ENCODE measurements around the gene NBEAL2.

NBEAL2 gene

DNA sequence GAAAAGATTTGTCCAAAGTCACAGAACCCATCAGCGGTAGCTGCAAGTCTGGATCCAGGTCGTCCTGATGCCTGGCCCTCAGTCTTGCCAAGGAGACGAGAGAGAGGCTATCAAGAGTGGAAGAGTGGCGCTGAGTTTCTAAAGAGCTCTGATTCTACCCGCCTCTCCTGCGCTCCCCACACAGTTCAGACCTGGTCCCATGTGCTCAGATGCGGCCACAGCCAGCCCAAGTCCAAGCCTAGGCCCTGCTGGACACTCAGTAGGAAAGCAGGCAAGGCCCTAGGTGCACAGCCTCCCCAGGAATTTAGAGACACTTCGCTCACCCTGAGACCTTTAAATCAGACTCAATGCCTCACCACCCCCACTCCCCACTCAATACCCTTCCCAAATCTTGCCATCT lies 35.3 kb upstream of the NBEAL2 start:
- DNase-seq (ENCODE audit: low read depth in 4 of 4, low spot score in 1 of 4), result no peak

DNA sequence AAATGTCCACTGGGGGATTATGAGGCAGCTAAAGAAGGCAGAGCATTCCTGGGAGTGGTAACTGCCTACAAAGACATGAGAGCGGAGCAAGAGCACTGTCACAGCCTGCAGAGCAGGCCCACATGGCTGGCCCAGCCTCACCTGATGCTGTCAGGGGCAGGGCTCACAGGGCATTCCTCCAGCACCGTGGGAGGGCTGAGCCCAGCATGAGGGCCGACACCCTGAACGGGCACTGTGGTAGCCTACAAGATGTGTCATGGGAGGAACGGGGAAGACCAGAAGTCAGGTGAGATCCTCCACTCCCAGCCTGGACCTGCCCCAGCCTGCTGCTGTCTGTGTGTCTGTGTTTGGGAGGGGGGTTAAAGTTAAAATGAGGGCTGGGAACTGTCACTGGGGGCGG lies 33.0 kb upstream of the NBEAL2 start:
- DNase-seq (ENCODE audit: low read depth in 4 of 4, low spot score in 1 of 4), result no peak

DNA sequence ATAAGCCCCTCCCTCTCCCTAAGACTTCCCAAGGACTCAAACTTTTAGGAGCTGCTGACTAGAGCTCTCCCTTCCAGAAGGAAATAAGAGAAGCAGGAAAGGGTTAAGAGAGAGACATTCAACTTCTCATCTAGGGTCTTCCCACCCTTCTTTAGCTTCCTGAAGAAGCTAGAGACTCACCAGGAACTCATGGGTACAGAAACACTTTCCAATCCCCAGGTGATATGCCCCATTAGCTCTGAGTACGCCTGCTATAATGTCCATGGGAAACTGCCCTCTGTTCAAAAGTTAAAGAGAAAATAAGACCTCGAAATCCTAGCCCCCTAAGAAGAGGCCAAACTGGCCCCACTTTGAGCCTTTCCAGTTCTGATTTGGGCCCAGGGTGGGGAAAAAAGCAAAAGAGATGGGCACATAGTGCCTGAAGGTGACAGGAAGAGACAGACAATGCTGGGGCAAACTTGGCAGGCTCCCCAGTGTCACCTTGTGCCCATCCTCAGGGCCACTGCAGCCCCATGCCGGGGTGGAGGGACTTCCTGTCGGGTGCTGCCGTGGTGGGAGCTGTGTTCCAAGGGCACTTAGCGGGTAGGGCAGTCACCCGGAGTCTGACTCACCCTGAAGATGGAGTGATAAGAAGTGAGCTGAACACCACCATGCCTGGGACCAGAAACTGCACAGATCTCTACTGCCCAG lies 32.5 kb upstream of the NBEAL2 start:
- peak in 1 of 4 experiments; percentile 22 for DNase-seq (ENCODE audit: low read depth in 4 of 4, low spot score in 1 of 4)

DNA sequence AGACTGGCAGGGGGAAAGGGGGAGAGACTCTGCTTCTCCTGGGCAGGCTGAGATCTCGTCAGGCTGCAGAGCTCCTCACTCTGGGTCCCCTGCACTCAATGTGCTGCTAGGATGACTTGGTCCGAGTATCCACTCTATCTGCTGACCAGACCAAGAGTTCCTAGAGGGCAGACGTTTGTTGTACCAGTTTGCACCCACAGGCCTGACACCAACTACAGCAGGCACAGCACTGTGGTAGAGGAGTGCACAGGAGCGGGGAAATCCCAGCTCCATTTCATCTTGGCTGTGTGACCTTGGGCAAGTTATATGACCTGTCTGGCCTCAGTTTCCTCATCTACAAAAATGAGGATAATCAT lies 31.9 kb upstream of the NBEAL2 start:
- DNase-seq (ENCODE audit: low read depth in 4 of 4, low spot score in 1 of 4), result no peak

DNA sequence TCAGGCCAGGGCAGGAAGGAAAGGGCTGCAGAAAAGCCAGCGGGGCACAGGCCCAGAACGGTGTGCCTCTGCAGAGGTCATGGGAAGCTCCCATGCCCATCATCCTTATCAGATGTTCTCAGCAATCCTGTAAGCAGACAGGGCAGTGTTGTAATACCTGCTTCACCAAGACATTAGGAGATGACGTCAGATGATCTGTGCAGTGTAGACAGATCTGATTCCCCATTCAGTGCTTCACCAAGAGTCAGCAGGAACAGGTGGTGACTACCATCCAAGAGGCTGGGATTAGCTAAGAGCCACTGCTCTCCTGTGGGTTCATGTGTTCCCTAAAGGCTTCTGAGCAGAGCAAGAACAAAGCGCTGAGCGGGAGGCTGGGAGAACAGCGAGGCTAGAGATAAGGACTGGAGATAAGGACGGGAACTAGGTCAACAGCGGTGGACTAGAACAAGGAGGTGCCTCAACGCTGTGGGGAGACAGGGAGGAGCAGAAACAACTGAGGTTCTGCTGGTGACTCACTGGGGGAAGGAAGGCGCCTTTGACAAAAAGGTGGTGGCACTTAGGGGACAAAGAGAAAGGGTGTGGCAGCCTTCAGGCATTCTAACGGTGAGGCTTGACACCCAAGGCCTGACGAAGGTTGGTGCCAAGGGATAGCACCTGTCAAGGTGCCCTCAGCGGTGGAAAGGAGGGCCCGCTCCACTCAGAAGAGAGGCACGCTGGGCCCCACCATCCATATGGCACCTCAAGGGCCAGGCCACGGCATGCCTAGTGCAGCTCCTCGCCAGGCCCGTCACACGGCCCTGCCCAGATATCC lies 31.3 kb upstream of the NBEAL2 start:
- peak in 3 of 4 experiments; percentile 32 to 42 (median 38) for DNase-seq (ENCODE audit: low read depth in 4 of 4, low spot score in 1 of 4)

DNA sequence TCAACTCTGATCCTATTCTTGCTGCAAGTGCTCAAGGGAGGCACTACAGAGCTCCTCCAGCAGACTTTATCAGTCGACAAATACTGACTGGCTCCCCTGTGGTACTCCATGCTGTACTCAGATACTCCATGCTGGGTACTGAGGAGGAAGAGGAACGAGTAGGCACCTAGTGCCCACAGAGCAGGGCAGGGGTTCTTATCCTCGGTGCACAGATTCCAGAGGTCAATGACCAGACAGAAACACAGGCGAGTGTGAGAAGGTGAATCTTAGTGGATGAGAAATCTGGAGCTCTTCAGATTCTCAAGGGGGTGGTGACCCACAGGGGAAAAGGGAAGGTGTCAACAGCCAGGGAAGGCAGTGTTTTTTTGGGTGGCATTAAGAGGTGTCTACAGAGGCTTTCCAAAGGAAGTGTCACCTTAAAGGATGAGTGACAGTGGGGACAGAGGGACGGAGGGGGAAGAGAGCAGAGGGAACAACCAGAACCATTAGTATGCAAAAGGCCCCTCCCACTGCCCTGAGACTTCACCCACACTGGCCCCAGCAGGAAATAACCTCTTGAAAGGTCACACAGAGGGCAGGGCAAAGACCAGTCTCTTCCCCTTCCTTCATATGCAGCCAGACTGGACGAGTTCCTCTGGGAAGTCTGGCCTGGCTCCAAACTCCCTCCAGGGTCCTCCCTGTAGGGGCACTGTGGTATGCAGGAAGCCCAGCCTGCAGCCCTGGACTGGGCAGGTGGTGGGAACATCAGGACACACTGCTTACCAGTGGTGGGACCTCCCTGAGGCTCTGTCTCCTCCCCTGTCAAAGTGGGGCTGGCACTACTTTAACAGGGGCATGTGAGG lies 30.4 kb upstream of the NBEAL2 start:
- DNase-seq (ENCODE audit: low read depth in 4 of 4, low spot score in 1 of 4), result no peak

DNA sequence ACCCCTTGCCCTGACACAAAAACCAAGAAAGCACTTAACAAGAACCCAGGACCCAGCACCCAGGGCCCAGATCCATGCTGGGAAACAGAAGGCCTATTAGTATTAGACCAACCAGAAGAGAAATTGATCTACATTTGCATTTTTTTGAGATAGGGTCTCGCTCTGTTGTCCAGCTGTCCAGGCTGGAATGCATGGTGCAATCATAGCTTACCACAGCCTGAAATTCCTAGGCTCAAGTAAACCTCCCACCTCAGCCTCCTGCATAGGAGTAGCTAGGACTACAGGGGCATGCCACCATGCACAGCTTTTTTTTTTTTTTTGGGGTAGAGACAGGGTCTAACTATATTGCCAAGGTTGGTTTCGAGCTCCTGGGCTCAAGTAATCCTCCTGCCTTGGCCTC lies 29.3 kb upstream of the NBEAL2 start:
- no peak for DNase-seq (ENCODE audit: low read depth in 4 of 4, low spot score in 1 of 4)

DNA sequence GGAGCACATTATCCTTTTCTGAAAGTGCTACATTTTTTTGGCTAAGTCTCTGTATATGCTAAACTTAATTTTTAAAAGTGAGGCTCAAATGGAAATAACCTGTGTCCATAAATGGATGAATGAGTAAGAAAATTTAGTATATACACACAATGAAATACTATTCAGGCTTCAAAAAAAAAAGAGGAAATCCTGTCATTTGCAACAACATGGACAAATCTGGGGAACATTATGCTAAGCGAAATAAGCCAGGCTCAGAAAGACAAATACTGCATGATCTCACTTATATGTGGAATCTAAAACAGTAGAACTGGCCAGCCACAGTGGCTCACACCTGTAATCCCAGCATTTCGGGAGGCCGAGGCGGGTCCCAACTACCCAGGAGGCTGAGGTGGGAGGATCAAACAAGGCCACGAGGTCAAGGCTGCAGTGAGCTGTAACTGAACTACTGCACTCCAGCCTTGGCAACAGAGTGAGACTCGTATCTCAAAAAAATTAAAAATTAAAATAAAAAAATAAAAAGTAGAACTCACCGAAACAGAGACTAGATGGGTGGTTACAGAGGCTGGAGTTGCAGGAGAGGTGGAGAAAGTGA lies 28.7 kb upstream of the NBEAL2 start:
- DNase-seq (ENCODE audit: low read depth in 4 of 4, low spot score in 1 of 4), result no peak

DNA sequence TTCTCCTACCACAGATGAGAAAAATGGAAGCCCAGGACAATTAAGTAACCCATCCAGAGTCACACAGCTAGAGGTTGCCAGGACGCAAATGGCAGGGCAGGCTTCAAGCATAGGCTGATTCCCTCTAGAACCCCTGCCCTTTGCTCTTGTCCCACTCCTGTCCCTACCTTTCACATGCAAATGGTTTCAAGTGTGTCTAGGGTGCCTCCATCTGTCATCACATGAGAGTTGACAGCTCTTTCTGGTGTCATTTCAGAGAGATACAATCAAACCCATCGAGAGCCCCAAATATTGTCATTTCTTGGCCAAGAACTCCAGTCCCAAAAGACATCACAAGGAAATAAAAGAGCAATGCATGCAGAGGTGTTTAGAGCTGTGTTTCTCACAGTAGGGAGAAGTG lies 26.7 kb upstream of the NBEAL2 start:
- no peak for DNase-seq (ENCODE audit: low read depth in 4 of 4, low spot score in 1 of 4)

DNA sequence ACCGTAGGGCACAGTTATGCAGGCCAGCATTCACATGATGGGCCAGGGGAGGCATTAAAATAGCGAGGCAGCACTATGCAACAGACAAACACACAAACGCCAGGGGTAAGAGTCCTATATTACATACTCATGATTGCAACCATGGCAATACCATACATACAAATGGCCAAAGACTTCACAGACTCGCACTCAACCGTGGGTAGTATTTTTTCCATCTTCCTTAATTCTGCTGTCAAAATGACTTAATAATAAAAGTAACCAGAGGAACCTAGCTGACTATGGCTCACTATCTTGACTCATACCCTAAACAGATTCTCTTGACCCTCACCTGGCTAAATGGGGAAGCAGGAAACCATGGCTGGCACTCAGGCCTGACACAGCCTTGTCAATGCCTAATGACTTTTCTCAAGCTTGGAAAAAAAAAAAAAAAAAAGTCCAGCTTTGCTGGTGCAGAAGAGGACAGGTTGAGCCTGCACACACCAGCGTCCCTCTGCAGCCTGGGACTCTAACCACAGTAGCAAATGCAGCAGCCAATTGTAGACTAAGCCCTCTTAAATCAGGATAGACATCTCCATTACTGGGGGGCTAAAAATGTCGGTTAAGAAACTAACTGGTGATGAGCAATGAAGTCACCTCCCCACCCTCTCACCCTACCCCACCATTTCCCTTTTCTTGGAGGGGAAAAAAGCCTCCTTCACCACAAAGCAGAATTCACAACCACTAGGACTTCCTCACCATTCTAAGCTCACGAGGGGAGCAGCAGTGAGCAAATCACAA lies 26.0 kb upstream of the NBEAL2 start:
- no peak for DNase-seq (ENCODE audit: low read depth in 4 of 4, low spot score in 1 of 4)

DNA sequence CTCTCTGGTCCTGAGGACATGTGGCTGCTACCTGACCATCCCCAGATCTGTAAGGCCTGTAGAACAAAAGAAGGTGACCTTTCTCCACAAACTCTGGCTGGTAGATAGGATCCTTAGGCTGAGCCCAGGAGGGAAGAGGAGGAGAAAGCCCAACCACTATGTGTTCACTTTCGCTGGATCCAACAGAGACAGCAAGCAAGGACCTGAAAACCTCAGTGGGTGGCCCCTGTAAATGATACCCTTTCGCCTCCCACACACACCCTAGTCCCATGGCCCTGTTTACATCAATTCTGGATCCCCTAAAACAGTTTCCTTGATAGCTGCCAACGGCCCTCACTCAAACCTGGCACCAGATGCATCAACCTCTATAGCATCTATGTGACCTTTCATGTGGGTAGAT lies 25.3 kb upstream of the NBEAL2 start:
- no peak for DNase-seq (ENCODE audit: low read depth in 4 of 4, low spot score in 1 of 4)

DNA sequence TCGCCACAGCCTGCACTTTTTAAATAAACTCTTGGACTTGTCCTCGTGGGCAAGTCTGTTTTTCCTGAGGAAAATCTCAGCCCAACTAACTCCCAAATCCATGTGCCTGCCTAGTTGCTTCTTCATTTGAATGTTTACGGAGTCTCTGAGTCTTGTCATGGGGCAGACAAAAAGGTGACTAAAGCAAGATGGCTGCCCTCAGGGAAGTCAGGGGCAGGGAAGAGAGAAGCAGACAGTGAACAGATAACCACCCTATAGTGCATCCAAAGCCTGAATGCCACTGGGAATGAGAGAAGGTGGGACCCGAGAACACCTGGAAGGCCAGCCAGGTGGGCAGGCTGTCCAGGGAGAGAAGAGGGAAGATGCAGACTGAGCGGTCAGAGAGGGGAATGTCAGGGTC lies 24.3 kb upstream of the NBEAL2 start:
- no peak for DNase-seq (ENCODE audit: low read depth in 4 of 4, low spot score in 1 of 4)

DNA sequence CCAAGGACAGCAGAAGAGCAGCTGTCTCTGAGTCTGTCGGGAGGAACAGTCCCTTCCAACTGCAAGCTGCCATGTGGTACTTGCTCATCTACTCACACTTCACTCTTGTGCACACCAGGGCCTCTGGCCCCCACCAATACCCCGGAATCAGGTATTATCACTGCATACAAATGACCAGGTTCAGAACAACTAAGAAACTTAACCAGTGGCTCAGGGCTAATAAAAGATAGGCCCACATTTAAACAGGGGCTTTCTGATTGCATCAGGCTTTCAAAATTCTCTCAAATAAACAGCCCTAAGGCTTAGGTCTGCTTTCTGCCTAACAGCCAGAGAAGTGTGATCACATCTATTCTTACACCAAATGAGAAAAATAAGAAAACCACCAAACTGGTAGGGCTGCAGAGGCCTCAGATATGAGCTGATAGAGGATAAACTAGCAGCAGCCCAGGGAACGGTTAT lies 23.6 kb upstream of the NBEAL2 start:
- no peak for DNase-seq (ENCODE audit: low read depth in 4 of 4, low spot score in 1 of 4)

DNA sequence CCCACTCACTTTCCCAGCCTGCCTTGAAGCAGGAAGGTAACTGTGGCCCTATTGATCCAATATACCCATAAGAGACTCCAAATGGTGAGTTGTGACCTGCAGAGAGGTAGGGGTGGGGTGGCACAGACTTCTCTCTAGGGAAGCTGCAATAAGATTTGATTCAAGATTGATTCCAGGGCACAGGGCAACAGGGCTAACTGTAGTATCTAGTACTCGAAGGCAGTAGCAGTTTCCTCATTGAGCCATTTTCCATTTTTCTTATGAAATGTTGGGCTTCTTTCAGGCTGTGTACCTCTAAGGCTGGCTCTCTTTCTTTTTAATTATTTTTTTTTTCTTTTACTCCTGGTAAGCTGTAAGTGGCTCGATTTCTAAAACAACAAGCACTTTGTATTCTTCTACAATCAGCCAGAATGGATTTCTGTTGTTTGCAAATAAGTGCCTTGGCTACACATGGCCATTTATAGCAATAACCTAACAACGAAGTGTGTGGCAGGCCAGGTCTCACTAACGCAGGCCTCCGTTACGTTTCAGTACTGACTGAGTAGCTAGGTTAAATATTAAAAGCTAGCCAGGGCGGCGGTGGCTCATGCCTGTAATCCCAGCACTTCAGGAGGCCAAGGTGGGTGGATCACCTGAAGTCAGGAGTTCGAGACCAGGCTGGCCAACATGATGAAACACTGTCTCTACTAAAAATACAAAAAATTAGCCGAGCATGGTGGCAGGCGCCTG lies 22.2 kb upstream of the NBEAL2 start:
- DNase-seq (ENCODE audit: low read depth in 4 of 4, low spot score in 1 of 4), result no peak

DNA sequence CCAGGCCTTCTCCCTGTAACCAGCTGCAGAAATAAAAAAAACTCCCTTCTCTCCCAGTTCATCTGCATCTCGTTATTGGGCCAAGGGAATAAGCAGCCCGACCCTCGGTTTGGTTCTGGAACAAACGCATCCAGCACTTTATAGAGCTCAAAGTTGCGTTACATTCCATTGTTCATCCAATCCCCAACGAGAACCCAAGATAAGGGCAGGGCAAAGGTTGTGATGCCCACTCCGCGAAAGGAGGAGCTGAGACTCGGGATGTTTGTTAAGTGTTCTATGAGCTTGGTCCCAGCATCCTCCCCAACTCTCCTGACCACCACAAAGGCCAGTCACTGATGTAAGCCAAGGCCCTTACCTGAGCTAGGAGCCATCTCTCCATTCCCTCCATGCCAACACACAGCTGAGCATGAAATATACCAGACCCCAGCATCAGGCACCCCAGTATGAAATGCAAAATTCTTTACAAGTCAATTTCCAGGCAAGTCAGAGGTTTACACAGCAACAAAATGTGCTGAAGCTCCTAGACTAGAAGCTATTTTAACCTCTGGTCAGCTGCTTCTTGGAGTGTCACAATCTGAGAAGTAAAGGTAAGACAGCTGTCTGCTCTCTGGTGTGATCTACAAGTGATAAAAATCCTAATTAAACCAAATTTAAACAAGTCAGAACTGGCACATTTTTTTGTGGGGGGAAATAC lies 20.9 kb upstream of the NBEAL2 start:
- no peak for DNase-seq (ENCODE audit: low read depth in 4 of 4, low spot score in 1 of 4)

DNA sequence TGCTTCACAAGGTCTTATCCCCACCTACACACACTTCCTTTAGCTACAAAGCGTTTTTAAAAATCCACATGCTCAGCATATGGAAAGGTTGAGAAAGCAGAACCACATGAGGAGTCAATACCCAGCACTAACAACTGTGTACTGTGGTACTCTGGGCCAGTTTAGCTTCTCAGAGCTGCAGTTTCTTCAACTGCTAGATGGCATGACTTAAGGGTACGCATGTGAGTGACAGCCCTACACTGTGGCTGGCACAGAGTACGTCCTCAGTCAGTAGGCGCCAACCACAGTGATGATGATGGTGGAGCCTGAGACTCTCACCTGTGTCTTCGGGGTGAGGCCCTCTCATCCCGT lies 20.3 kb upstream of the NBEAL2 start:
- DNase-seq (ENCODE audit: low read depth in 4 of 4, low spot score in 1 of 4), result peak in 1 of 4 experiments; percentile 20

DNA sequence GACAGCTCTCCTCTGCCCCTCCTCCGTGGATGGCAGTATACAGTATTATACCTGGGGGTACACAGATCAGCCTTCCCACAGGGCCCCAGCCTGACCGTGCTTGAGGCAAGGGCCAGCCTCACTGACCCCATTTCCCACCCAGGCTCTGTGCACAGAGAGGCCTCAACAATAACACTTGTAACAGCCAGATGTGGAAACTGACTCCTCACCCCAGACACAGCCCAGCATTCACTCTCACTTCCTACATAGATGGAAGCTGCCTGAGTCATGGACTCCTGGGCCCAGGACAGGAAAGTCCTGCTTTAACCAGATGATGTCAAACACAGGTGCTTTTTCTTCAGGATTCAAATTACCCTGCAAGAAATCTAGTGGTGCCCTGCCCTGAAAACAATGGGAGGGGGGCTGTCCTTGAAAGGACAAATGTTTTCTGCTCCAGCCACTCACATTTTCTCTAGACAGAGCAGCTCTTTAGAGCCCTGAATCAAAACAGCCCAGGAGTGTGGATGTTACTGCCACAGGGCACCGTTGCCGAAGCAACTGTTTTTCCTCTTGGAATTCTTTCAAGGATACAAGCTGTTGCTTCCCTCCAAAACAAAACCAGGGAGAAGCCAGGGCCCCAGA lies 19.3 kb upstream of the NBEAL2 start:
- DNase-seq (ENCODE audit: low read depth in 4 of 4, low spot score in 1 of 4), result no peak

DNA sequence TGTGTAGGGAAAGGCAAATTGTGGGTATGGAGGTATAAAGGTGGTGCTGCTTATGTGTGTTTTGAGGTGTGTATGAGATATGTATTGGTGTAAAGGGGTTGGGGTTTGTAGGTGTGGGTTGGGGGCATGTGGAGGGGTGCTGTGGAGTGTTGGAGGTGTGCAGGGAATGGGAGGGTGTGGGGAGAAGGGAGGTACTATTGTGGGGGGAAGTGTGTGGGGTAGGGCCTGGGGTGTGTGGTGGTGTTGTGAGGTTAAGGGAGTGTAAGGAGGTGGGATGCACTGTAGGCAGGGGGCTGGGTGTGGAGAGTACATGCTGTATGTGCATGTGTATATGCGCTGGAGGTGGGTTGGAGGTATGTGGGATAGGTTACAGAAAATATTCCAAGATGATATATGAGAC lies 18.6 kb upstream of the NBEAL2 start:
- no peak for DNase-seq (ENCODE audit: low read depth in 4 of 4, low spot score in 1 of 4)

DNA sequence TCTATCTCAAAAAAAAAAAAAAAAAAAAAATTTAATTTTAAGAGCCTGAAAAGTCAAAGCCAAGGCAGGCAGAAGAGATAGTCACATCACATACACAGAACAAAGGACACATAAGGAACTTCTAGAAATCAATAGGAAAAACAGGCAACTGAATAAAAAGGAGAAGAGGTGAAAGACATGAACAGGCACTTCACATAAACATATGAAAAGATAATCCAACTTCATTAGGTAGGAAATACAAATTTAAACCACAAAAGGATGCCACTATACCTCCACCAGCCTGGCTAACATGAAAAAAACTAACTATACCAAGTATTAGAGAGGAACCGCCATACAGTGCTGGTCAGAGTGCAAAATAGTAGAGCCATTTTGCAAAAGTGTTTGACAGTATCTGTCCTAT lies 17.0 kb upstream of the NBEAL2 start:
- no peak for DNase-seq (ENCODE audit: low read depth in 4 of 4, low spot score in 1 of 4)

Data from stimulated activated CD4-positive, alpha-beta T cell treated with anti-CD3 and anti-CD28 coated beads, Interleukin-1b, Interleukin-23, amount 100 ng/mL, for 24 hours (primary cell).